GM19240 (cell line): ENCODE data around the gene PGS1.
"Not testable (repeated sequence)": the region's sequence is repeated elsewhere in the genome, so short reads cannot be mapped to it uniquely, and the experiment has no call there.

Experiments used
- DNase-seq: peaks from one replicate; pipeline ENCODE4 v3.0.0; 2011; ENCODE audit warnings: low spot score; ENCODE audit not compliant: insufficient read length

The PGS1 gene, protein sequence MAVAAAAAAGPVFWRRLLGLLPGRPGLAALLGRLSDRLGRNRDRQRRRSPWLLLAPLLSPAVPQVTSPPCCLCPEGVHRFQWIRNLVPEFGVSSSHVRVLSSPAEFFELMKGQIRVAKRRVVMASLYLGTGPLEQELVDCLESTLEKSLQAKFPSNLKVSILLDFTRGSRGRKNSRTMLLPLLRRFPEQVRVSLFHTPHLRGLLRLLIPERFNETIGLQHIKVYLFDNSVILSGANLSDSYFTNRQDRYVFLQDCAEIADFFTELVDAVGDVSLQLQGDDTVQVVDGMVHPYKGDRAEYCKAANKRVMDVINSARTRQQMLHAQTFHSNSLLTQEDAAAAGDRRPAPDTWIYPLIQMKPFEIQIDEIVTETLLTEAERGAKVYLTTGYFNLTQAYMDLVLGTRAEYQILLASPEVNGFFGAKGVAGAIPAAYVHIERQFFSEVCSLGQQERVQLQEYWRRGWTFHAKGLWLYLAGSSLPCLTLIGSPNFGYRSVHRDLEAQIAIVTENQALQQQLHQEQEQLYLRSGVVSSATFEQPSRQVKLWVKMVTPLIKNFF

DNA sequence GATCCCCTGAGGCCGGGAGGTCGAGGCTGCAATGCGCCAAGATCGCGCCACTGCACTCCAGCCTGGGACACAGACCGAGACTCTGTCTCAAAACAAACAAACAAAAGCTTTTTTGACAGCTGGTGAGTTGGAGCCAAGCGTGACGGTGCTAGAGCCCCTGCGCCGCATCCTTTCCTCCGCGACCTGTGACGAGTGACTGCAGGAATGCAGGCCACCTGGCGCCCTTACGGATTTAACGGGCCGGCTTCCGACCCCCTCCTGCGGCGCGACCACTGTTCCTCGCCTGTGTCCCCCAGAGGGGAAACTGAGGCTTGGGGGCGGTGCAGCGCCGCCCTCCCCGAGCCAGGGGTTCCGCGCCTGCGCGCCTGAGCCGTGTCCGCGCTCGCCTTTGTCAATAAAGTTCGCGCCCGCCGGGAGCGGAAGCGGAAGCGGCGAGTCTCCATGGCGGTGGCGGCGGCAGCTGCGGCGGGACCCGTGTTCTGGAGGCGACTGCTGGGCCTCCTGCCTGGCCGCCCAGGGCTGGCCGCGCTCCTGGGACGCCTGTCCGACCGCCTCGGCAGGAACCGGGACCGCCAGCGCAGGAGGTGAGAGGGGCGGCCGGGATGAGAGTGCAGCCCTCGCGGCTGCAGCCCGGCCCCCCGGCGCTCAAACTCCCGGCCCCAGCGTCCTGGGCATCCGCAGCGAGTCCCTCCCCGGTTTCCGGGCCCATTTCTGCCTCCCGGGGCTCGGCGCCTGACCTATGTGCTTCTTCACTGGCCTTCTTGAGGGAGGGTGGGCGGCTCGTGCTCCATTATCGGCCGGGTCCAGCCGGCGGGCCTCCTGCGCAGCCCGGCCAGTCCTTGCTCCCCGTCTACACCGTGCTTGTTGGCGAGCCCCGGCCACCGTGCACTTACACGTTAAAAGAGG lies at the start of gene PGS1:
Gene PGS1, plus strand, starts transcription at position 425 of the 906 bp plus-strand sequence. Its CDS starts 17 bp downstream, at position 442.
- DNase-seq, result no peak

DNA sequence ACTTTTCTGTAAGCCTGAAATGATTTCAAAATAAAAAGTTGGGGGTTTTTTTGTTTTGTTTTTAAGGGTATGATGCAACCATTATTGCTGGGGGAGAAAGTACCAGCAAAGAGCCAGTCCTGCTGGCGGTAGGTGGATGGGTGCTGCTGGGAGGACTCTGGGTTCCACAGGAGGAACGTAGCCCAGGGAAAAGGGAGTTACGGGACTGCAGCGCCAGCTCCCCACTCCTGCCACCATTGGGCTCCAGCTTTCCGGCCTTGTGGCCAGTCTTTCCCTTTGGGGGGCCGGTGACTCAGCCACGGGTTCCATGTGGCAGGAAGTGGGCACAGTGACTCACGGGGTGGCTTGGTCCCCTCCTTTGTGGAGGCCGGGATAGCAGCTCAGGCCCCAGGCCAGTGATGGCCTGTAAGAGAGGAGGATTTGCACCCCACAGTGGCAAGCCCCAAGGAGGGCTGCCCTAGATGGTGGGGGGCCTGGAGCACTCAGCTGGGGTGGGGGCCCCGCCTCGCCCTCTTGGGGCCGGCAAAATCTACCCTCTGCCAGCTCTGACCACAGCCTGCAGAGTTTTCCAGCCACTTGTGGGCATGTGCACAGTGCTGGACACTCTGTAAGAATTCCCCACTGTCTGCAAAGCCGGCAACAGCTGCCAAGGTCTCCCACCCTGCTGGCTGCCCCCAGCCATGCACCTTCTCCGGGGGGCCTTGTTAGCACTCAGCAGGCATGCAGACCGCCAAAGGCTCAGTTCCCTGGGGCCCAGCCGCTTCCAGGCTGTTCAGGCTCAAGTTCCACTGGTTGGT lies 49.0 kb upstream of the PGS1 start:
- no peak for DNase-seq

DNA sequence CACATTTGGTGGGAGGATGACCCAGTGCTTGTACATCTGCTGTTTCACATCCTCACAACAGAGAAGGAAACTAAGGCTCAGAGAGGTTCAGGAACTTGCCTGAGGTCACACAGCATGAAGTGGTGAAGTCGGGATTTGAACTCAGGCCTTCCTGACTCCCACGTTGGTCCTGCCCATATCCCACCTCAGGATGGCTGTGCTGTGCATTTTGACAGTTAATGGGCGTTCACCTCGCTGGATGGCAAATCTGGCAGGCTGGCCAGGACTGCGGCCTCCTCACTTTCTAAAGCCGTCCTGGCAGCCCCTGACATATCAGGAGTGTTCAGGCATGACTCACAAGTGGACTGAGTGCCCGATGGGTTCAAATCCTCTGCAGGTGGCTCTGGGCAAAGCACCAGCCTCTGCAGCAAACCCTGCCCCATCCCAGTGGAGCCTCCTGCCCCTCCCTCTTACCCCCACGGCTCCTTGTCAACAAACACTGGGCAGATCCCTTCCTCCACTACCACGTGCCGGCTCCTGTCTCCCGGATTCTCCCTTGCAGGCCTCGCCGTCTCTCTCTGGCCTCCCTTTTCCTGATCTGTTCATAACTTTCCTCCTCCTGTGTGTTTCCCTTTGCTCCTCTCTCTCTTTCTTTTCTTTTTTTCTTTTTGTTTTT lies 47.8 kb upstream of the PGS1 start:
- no peak for DNase-seq

DNA sequence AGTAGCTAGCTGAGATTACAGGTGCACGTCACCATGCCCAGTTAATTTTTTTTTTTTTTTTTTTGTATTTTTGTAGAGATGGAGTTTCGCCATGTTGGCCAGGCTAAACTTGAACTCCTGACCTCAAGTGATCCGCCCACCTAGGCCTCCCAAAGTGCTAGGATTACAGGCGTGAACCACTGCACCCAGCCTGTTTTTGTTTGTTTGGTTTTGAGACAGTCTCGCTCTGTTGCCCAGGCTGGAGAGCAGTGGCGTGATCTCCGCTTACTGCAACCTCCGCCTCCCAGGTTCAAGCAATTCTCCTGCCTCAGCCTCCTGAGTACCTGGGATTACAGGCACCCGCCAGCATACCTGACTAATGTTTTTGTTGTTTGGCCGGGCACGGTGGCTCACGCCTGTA lies 47.1 kb upstream of the PGS1 start:
- DNase-seq, result not testable (repeated sequence)

DNA sequence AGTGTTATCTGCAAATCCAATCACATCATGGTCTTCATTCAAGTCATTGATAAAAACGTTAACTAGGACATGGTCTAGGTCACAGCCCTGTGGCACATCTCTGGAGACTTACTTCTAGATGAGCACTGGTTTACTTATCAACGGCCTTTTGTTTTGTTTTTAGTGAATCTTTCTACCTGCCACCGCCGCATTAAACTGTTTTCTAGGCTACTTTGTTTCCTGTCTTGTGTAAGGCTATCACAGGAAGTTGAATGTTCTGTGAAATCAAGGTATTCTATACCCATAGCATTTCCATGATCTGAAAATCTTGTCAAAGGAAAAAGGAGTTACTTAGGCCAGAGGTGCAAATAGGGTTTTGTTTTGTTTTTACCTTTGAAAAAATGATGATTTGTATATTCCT lies 45.5 kb upstream of the PGS1 start:
- DNase-seq, result no peak

DNA sequence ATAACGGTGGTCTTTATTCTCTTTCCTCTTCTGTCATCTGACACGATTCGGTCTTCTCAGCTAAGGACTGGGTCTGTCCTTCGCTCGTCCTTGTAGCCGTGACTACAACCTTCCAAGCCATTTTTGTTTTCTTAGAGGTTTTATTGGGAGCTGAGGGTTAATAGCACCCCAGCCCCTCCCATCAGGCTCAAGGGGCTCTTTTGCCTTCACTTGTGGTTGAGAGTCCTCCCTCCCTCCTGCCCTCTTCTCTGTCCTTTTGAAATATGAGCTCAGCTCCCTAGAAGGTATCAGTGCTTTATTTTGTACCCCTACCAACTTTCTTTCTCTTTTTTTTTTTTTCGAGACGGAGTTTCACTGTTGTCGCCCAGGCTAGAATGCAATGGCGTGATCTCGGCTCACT lies 43.2 kb upstream of the PGS1 start:
- DNase-seq, result no peak

DNA sequence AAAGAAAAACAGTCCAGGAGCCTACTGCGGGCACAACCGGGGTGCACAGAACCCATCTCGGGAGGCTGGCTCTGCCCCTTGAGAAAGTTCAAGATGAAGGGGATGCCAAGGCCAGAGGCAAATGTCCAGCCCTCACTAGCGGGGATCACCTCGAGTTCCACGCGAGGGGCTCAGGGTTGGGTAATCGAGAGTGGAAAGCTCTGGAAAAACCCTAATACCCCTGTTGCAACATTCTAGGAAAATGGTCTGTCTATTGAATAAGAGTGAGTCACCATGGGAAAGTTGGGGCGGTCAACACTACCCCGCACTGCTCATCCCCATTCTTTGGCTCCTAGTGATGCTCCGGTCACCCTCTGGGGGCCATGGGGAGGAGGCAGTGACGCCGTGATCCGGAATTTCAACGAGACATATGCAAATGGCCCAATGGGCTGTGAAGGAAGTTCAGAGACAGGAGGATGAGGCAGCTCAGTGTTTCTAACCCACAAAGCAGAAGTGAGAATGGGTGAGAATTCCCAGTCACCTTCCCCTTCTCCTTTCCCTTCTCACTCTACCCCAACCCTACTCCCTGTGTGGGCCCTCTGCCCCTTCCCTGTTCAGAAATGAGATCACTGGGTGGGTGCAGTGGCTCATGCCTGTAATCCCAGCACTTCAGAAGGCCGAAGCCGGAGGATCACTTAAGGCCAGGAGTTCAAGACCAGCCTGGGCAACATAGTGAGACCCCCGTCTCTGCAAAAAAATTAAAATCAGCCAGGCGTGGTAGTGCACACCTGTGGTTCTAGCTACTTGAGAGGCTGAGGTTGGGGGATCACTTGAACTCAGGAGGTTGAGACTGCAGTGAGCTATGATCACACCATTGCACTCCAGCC lies 41.0 kb upstream of the PGS1 start:
- no peak for DNase-seq

DNA sequence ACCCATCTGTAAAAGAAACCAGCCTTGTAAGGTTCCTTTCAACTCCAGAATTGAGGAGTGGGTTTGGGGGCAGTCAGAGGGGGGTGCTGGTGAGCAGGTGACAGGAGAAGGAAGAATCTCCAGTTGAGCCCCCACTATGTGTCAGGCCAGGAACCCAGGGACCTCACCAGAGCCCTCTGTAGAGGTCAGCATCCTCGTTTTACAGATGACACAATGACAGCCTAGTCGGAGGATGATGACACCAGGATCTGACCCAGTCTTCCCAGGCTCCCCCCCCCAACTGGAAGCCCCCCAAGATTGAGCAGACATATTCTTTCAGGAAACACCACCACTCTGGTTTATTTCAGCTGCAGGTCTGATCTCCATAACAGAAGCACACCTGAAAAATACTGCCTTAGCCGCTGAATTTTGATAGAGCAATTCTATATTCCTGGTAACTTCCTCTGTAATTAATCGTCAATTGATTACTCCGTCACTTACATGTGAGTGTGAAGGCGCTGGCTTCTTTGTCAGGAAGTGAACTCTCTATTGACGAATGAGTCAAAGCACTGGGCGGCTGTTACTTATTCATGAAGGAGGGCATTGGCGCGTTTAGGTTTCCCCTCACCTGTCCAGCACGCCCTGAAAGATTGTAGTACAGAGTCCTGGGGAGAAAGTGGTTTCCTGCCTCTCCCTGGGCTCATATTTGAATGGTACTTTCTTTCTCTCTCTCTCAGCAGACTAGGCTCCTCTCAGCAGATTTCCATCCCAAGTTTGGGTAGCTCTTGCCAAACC lies 39.8 kb upstream of the PGS1 start:
- DNase-seq, result no peak

DNA sequence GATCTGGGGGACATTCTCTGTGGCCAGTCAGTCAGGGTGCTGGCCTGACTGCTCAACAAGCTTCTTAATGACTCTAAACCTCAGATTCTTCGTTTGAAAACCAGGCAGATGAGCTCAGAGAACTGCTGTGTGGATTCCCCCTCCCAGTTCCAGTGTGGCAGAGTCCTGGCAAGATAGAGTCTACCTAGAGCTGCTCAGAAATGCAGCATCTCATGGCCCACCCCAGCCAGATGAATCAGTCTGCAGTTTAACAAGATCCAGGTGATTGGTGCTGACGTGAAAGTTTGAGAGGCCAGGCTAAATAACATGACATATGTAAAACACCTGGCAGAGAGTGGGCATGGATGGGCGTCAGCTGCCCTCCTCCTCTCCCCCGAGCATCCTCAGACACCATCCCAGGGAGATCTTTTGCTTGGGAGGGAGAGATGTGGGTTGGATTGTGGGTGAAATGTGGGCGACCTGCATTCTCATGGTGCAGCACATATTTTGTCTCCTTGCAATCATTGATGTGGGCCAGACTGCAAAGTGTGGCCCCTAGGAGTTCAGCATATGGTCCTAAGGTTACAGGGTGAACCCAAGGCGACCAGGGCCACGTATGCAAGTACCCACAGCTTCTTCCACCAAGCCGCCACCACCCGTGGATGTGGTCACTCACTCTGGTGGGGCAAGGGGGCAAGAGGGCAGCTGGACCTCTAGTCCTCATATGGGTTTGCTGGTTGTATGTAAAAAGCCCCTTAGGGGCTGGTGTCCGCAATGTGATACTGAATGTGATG lies 38.1 kb upstream of the PGS1 start:
- DNase-seq, result no peak

DNA sequence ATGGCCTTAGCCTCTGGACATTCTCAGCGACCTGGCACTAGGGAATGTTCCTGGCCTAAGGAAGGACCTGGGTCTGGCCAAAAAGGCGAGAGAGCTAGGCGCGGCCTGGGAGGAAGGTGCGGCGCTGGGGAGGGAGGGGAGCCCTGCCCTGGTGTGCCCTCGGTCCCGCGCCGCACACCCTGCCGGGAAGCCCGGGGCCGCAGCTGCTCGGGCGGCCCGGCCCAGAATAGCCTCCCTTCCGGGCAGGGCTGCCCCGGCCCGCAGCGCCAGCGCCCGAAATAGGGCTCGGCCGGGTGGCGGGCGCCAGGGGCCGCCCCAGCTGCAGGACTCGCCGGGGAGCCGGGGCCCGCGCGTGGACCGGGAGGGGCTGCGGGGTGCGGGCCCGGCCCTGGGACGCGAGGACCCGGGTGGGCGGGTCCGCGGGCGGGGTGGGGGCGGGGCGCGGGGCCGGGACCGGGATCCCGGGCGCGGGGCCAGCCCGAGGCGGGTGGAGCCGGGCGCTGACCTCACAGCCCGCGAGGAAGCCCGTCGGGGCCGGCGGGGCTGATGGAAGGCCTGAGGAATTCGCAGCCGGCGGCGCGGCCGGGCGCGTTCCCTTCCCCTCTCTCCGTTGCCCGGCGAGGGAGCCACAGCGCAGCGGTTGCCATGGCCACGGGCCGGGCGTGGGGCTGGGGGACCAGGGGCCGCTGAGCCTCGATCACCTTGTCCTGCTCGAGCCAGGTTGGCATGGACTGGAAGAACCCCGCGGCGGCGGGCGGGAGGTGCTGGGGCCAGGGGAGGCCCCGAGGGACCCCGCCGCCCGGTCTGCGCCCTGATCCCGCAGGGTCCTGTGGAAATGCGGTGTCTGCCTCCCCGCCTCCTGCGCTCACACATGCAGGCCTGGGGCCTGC lies 36.6 kb upstream of the PGS1 start:
- no peak for DNase-seq

DNA sequence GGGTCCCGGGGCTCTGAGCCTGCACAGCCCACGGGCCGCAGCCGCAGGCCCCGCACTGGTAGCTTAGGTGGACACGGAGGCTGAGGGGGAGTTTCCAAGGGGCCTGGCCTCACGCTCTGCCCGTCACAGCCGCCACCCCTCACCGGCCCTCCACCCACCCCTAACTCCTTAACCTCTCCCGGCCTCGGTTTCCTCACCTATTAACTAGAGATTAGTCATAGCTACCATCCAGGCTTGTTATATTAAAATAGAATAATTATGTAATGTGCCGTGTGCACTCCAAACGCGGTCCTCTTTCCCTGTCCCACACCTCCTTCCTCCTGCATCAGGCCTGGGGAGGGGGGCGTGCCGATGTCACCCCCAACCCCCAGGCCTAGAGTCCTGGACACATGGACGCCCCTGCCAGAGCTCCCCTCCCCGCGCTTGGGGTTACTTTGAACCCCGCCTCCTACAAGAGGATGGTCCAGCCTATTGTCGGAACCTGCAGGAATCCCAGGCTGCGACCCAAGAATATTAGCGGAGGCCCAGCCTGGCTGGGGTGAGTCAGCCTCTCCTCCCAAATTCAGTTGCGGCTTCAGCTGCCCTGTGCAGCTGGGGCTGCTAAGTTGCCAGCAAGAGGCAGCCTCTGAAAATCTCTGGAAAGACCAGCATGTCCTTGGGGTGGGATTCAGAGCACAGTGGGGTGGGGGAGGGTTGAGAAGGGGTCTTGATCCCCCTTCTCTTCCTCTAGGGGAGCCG lies 35.8 kb upstream of the PGS1 start:
- no peak for DNase-seq

DNA sequence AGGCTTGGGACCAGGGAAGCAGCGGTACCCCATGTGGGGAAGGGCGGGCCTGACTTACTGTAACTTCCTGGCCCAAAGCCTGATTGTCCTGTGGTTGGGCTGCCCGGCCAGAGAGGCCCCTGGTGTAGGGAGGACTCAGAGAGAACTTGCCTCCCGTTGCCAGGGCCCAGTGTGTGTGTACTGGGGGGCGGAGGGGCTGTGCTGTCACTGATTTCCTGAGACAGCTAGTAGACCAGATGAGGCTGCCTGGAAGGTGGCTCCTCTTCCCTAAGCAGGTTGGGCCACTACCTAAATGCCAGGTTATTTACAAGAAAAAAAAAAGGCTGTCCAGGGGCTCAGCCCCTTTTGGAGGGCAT lies 35.3 kb upstream of the PGS1 start:
- no peak for DNase-seq

DNA sequence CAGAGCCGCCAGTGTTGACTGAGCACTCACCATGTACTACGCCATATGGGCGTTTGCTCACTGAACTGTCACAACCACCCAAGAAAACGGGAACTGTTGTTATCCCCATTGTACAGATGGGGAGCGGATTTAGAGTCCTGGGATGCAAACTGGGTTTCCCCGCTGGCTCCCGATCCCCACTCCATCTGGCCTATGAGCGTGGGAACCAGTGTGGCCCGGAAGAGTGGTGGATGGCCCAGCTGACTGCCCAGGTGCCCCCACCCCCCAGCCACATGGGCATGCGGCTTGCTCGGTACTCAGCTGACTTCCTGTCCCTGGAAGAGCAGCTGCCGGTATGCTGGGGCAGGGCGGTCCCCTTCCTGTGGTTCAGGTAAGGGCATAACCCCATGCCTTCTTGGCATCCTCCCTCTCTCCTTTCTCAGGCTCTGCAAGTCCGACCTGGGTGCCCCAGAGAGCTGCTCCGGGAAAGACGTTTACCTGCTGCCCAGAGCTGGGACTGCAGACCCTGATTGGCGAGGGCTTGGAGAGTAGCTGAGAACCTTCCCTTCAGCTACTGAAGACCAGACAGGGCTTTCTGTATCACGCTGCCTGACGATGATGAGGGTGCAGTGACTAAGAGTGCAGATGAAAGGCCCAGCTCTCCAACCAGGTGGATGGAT lies 34.8 kb upstream of the PGS1 start:
- no peak for DNase-seq

DNA sequence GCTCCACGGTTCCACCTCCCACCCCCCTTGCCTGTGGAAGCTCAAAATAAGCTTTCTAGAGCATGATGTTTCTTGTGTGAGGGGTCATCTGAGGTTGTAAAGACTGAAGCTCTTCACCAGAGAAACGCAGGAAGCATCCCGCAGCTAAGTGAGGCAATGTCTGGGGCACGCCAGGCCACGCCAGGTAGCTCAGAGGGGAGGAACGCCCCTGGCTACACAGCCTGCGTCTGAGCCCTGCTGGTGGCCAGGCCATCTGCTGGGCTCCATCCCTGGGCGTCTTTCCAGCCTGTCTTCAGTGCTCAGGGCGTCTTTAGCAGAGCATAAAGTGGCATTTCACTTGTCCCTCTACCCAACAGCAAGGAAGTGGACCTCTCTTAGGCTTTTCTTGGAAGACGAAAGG lies 33.8 kb upstream of the PGS1 start:
- DNase-seq, result no peak

DNA sequence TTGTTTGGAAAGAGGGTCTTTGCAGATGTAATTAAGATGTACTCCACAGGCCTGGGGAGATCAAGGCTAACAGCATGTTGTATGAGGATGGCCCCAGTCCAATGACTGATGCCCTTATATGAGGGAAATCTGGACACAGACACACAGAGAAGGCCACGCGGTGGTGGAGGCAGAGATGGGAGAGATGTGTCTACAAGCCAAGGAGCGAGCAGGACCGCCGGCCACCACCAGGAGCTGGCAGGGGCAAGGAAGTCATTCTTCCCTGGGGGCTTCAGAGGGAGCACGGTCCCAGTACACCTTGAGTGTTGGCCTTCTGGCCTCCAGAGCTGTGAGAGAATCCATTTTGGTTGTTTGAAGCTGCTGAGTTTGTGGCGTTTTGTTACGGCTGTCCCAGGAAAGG lies 33.3 kb upstream of the PGS1 start:
- no peak for DNase-seq

DNA sequence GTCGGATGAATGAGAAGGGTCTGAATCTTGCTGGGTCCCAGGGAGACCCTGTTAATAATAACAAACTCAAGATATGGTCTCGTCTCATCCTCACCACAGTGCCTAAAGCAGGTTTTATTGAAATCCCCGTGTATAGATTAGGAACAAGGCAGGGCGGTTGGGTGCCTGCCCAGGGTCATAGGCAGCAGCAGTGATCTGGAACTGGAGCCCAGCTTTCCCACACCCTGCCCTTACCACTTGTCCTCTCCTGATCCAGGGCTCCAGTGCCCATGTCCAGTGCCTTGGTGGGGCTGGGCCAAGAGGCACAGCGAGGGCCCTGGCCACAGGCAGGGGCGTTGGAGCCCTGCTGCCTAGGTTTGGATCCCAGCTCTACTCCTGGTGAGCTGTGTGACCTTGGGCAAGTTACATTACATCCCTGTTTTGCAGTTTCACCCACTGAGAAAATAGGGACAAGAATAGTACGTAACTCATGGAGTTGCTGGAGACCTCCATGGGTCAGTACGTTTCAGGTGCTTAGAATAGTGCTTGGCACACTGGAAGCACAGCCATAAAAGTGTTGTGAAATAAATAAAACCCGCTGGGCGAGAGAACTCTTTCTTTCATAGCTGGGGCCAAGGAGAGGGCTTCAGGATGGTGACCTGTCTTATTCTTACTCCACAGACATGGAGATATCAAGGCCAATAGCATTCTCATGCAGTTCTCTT lies 32.5 kb upstream of the PGS1 start:
- DNase-seq, result no peak
